GM10266 (cell line): ENCODE measurements around the gene DIAPH1.

Experiments used
- DNase-seq: peaks from one replicate; pipeline ENCODE4 v3.0.0; 2012; ENCODE audit errors: extremely low spot score
- CTCF ChIP-seq: IDR thresholded peaks from 2 replicates; pipeline ENCODE4 v1.5.1; 2012; ENCODE audit warnings: mild to moderate bottlenecking, low read depth; ENCODE audit not compliant: control insufficient read depth, insufficient read depth; ENCODE audit errors: missing control alignments

Gene DIAPH1

GRCh38 chr5:141527426-141527825 lies 91.4 kb downstream of the DIAPH1 start:
- TF ChIP-seq CTCF = no peak
- DNase-seq = no peak

DNA sequence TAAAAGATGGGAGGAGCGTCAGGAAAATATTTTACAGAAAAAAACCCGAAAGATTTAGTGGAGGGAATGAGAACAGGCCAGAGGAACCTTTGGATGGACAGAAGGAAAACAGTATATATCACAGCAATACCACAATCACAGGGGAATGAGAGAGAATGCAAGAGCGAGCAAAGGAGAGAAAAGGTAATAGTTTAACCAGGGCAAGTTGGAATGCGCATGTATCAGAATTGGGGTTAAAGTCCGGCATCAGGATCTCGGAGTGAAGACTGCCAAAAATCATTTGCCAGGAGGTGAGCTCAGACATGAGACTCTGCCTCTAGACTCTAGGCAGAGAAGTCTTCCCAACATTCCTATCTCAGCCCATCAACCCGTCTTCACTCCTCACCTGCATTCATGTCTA lies 93.1 kb downstream of the DIAPH1 start:
- no peak for TF ChIP-seq CTCF
- no peak for DNase-seq

DNA sequence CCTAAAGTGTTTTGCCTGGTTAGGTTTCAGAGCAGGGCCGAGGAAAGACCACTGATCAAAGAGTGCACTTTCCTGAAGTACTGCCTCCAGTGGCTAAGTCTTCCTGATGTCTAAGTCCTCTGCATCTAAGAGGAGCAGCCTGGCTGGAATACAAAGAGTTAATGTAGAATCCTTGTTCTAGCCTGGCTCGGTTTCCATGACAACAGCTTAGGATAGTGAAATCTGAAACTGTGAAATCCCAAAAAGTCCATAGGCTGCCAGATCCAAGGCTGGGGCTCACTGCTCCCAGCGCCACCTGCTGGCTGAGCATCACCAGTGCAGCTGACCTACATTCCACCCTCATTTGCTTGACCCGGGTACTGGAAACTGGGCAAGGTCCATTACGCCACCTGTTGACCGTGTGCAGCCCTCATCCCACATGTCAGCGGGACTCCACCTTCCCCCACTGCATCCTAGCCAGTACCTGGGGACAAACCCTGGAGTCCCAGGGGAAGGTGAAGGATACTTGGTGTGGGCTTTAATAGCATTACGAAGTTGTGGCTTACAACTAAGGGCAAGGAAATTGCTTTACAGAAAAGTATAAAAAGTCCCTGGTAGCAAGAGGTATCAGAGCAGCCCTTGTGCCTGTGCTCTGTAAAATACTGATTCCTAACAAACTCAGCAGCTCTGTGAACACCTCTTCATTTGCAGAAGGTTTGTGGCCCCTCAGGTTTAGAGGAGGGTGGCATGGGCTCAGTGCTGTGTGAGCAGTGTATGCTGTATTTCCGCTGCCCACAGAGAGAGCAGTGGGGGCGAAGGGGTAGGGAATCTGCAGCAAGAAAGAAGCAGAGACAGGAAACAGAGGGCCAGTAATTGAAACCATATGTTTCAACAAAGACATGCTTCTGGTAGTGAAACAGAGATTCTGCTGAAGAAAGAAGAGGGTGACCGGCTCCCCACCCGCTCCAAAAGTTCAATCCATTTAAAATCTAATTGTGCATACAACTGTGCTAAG lies 93.9 kb downstream of the DIAPH1 start:
- DNase-seq = peak; percentile 65
- peak; percentile 98 for TF ChIP-seq CTCF

GRCh38 chr5:141523991-141524390 lies 94.8 kb downstream of the DIAPH1 start:
- DNase-seq = no peak
- TF ChIP-seq CTCF = no peak

DNA sequence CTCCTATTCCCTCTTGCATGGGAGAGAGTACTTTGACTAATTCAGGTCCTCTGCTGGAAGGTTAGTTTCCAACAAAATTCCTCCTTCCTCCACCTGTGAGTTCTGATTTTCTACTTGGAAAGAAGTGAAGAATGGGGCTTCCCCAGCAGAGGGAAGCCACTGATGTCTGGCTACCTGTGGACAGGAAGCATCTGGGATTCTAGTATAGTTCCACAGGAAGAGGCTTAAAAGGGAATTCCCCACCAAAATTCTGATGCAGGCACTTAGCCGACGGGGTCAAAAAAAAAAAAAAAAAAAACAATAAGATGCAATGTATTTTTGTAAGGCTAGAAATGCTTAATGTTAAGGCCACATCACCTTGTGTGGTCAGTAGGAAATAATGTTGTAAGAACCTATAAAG lies 96.5 kb downstream of the DIAPH1 start:
- DNase-seq = no peak
- TF ChIP-seq CTCF = no peak

DNA sequence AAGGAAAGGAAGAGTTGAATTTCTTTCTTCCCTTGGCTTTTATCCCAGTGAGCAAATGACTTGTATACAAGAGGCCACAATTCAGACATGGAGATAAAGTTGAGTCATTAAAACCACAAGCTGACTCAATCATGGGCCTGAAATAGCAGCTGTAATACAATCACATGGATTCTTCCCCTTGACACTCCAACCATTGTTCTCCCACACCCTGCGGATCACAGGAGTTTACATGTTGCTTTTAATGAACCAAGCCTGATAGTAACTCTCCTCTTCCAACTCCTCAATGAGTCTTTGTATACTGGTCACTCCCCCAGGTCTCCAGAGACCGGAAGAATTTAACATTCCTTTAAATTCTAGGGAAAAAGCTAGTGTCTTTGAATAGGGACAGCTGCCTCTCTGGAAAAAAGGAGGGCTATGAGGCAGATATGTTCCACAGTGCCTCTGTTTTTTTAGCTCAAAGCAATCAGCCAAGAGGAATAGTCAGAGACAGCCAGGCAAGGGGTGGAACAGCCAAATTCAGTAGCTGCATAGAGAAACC lies 97.5 kb downstream of the DIAPH1 start:
- no peak for TF ChIP-seq CTCF
- no peak for DNase-seq
